Stimulated activated CD8-positive, alpha-beta memory T cell treated with anti-CD3 and anti-CD28 coated beads, Interleukin-7, amount 100 ng/mL, for 4 hours (primary cell): ENCODE measurements around the gene TTLL11.

Experiments
- DNase-seq, 2 donors: peaks; one replicate each; pipeline ENCODE4 v3.0.0-alpha.2; 2020; ENCODE audit warnings: low read depth in 2 of 2

The TTLL11 gene

GRCh38 chr9:121773286-121773953, 319.7 kb downstream of the TTLL11 start:
- no peak for DNase-seq

GRCh38 chr9:121772600-121773285, 320.4 kb downstream of the TTLL11 start:
- DNase-seq = no peak
